Stimulated activated CD8-positive, alpha-beta memory T cell treated with anti-CD3 and anti-CD28 coated beads, Interleukin-7, amount 100 ng/mL, for 1 hour (primary cell): ENCODE results near the gene NLGN1.

ENCODE experiments used
- DNase-seq, 2 donors: peaks; one replicate each; pipeline ENCODE4 v3.0.0-alpha.2; 2020; ENCODE audit warnings: low read depth in 2 of 2

NLGN1 gene

DNA sequence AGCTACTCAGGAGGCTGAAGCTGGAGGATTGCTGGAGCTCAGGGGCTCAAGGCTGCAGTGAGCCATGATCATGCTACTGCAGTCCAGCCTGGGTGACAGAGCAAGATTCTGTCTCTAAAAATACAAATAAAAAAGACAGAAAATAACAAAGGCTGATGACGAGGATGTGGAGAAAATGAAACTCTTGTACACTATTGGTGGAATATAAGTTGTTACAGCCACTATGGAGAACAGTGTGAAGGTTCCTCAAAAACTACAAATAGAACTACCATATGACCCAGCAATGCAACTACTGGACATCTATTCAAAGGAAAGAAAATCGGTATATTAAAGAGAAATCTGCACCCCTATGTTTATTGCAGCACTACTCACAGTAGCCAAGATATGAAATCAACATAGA lies 934.8 kb downstream of the NLGN1 start:
- DNase-seq: no peak

GRCh38 chr3:174333640-174334039 lies 936.1 kb downstream of the NLGN1 start:
- no peak for DNase-seq

DNA sequence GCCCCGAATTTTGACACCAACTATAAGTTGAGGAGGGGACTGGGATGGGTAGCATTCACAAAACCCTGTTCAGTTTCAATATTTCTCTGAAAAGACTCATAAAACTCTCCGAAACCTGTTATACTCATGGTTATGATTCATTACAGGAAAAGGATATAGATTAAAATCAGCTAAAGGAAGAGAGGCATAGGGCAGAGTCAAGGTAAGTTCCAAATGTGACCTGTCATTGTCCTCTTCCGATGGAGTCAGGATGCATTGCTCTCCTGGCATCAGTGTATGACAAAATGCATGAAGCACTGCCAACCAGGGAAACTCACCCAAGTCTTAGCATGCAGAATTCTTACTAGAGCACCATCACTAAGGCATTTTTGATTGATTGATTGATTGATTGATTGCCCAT lies 936.6 kb downstream of the NLGN1 start:
- DNase-seq: no peak

- DNase-seq: no peak
Observed at GRCh38 chr3:174335324-174335723, 937.8 kb downstream of the NLGN1 start.

GRCh38 chr3:174335910-174336309 lies 938.4 kb downstream of the NLGN1 start:
- no peak for DNase-seq
